ENCODE measurements around the gene GPATCH8. TPM values are rescaled to one million over a fixed set of nuclear protein-coding genes. Genes with fewer than 3 reads are reported as not detected.
A peak's percentile ranks its signal among the peaks of the same experiment; 100 is the strongest.

The GPATCH8 gene
- total and polyA plus RNA-seq, 10 of the 15 experiments (the other 5 are each of a cell fraction or from before 2014, with no cell fraction given) = 11.7 to 45.1 (median 21.3) TPM

GRCh38 chr17:44354582-44355561 is 148.3 kb downstream of the GPATCH8 start (continued):
- no peak for TF ChIP-seq NRF1 (conservative IDR thresholded peaks at IDR 0.05; ENCODE audit: low read depth, low read length)
- TF ChIP-seq ZBTB33 (IDR thresholded peaks at IDR 0.05) = no peak
- TF ChIP-seq ZZZ3 (IDR thresholded peaks at IDR 0.05; ENCODE audit: control insufficient read depth, insufficient read length, low read depth) = no peak
- no peak for TF ChIP-seq BACH1 (IDR thresholded peaks at IDR 0.05; ENCODE audit: borderline replicate concordance)
- TF ChIP-seq PAX8 (IDR thresholded peaks at IDR 0.05) = no peak
- TF ChIP-seq BHLHE40 (IDR thresholded peaks at IDR 0.05; ENCODE audit: borderline replicate concordance in 1 of 2, low read depth in 2 of 2, low read length in 1 of 2) = peak in 1 of 2 experiments; percentile 87; a peak in 2 of 4 replicates
- TF ChIP-seq EGR1 (IDR thresholded peaks at IDR 0.05; ENCODE audit: borderline replicate concordance in 1 of 2, low read depth in 2 of 2, low read length in 2 of 2) = peak in 1 of 2 experiments; percentile 22; a peak in 1 of 3 replicates
- no peak for TF ChIP-seq CBX3 (IDR thresholded peaks at IDR 0.05; ENCODE audit: borderline replicate concordance, low read depth)
- peak; percentile 31; the same call in 1 of the 2 replicates for TF ChIP-seq SMARCA5 (IDR thresholded peaks at IDR 0.05)
- TF ChIP-seq CUX1 (IDR thresholded peaks at IDR 0.05; ENCODE audit: insufficient replicate concordance, low read depth, low read length) = no peak

Data from GM12878 (cell line).